Liver (tissue), 9 donors: ENCODE measurements around the gene TAF3. TPM values are rescaled to one million over a fixed set of nuclear protein-coding genes. Genes with fewer than 3 reads are reported as not detected.

ENCODE experiments used
- DNase-seq: peaks from one replicate; pipeline ENCODE4 v3.0.0-alpha.2; 2017; ENCODE audit warnings: low spot score
- H3K27ac ChIP-seq, 2 donors: one replicate each; pipeline ENCODE4 v1.7.0; 2013; ENCODE audit warnings: inconsistent platforms in 2 of 2, low read length in 2 of 2, control low read depth in 1 of 2, low read depth in 1 of 2, mild to moderate bottlenecking in 1 of 2
- H3K27me3 ChIP-seq, 4 donors: one replicate each; pipeline versions ENCODE4 v1.6.1 to v1.7.0; 2013; ENCODE audit warnings: low read length in 3 of 4, inconsistent platforms in 1 of 4, mild to moderate bottlenecking in 1 of 4, moderate library complexity in 1 of 4; ENCODE audit not compliant: control insufficient read depth in 4 of 4, insufficient read depth in 4 of 4
- H3K36me3 ChIP-seq, 4 donors: one replicate each; pipeline versions ENCODE4 v1.6.1 to v1.7.0; 2013; ENCODE audit warnings: low read length in 3 of 4, mild to moderate bottlenecking in 3 of 4, low read depth in 1 of 4, moderate library complexity in 1 of 4; ENCODE audit not compliant: control insufficient read depth in 4 of 4, insufficient read depth in 3 of 4
- H3K4me1 ChIP-seq, 4 donors: one replicate each; pipeline versions ENCODE4 v1.6.1 to v1.7.0; 2013; ENCODE audit warnings: low read length in 3 of 4, mild to moderate bottlenecking in 3 of 4, moderate library complexity in 1 of 4; ENCODE audit not compliant: control insufficient read depth in 4 of 4, insufficient read depth in 4 of 4
- H3K4me3 ChIP-seq, 3 donors: one replicate each; pipeline versions ENCODE4 v1.6.1 to v1.7.0; 2013; ENCODE audit warnings: low read length in 3 of 3, control low read depth in 1 of 3, low read depth in 1 of 3, mild to moderate bottlenecking in 1 of 3
- H3K9ac ChIP-seq, 2 donors: one replicate each; pipeline ENCODE4 v1.7.0; 2013; ENCODE audit warnings: low read length in 2 of 2, mild to moderate bottlenecking in 2 of 2, moderate library complexity in 2 of 2, control low read depth in 1 of 2, low read depth in 1 of 2
- H3K9me3 ChIP-seq, 4 donors: one replicate each; pipeline versions ENCODE4 v1.6.1 to v1.7.0; 2013; ENCODE audit warnings: low read length in 3 of 4; ENCODE audit not compliant: control insufficient read depth in 4 of 4
- EGR1 ChIP-seq, 2 donors: IDR thresholded peaks; 2 replicates each; pipeline ENCODE4 v1.6.1; 2016 to 2018; ENCODE audit warnings: antibody characterized with exemption in 2 of 2, low read depth in 2 of 2
- FOXA1 ChIP-seq: IDR thresholded peaks from 2 replicates; pipeline ENCODE4 v1.6.1; 2016; ENCODE audit warnings: antibody characterized with exemption
- FOXA2 ChIP-seq: IDR thresholded peaks from 2 replicates; pipeline ENCODE4 v1.6.1; 2016; ENCODE audit warnings: antibody characterized with exemption
- HNF4A ChIP-seq, 2 donors: conservative IDR thresholded peaks; 2 replicates each; pipeline ENCODE4 v1.6.1; 2016; ENCODE audit warnings: antibody characterized with exemption in 2 of 2, mild to moderate bottlenecking in 2 of 2
- HNF4G ChIP-seq: IDR thresholded peaks from 2 replicates; pipeline ENCODE4 v1.6.1; 2016; ENCODE audit warnings: antibody characterized with exemption
- JUND ChIP-seq, 2 donors: IDR thresholded peaks; 2 replicates each; pipeline ENCODE4 v1.6.1; 2016; ENCODE audit warnings: antibody characterized with exemption in 2 of 2
- NR2F2 ChIP-seq: IDR thresholded peaks from 2 replicates; pipeline ENCODE4 v1.6.1; 2016; ENCODE audit warnings: antibody characterized with exemption
- RAD21 ChIP-seq, 2 donors: IDR thresholded peaks; 2 replicates each; pipeline ENCODE4 v1.6.1; 2016; ENCODE audit warnings: antibody characterized with exemption in 2 of 2, mild to moderate bottlenecking in 2 of 2
- RXRA ChIP-seq, 2 donors: IDR thresholded peaks; 2 replicates each; pipeline ENCODE4 v1.6.1; 2017 to 2018; ENCODE audit warnings: antibody characterized with exemption in 2 of 2, mild to moderate bottlenecking in 1 of 2
- SP1 ChIP-seq: IDR thresholded peaks from 2 replicates; pipeline ENCODE4 v1.6.1; 2018; ENCODE audit warnings: antibody characterized with exemption, mild to moderate bottlenecking
- TAF1 ChIP-seq: conservative IDR thresholded peaks from 2 replicates; pipeline ENCODE4 v1.6.1; 2016; ENCODE audit warnings: antibody characterized with exemption, mild to moderate bottlenecking
- YY1 ChIP-seq: IDR thresholded peaks from 2 replicates; pipeline ENCODE4 v1.6.1; 2016; ENCODE audit warnings: antibody characterized with exemption, mild to moderate bottlenecking
- WGBS: extraction: QIAGEN DNeasy Blood & Tissue Kit; methylation state at CpG from one replicate; pipeline ENCODE4 v1.1.7; 2013; 5-methylcytosine and 5-hydroxymethylcytosine counted together
- polyA plus RNA-seq, 2 donors: library from polyadenylated mRNA; stranded (reverse) in 1 of 2; unstranded in 1 of 2; fragments of 200-250 nt in 1 of 2; fragments of >200 nt in 1 of 2; fragmentation: Nextera tagmentation in 1 of 2; extraction: Ambion mirVana in 1 of 2; gene quantifications; one replicate each; pipeline versions ENCODE4 v1.2.1 to v1.2.3, GENCODE V29; 2013 to 2015
- total RNA-seq, 2 donors: library from RNA; depleted of rRNA; stranded (reverse); fragments of >200 nt; gene quantifications; one replicate each; pipeline ENCODE4 v1.2.3, GENCODE V29; 2014
- TF ChIP-seq, protein P1 (sequence below): IDR thresholded peaks from 2 replicates; pipeline ENCODE4 v1.6.1; 2016; ENCODE audit warnings: antibody characterized with exemption
- TF ChIP-seq, protein P2 (sequence below): IDR thresholded peaks from 2 replicates; pipeline ENCODE4 v1.6.1; 2016; ENCODE audit warnings: antibody characterized with exemption
- TF ChIP-seq, protein P3 (sequence below): IDR thresholded peaks from 2 replicates; pipeline ENCODE4 v1.6.1; 2016; ENCODE audit warnings: antibody characterized with exemption
- TF ChIP-seq, protein P4 (sequence below): IDR thresholded peaks from 2 replicates; pipeline ENCODE4 v1.6.1; 2016; ENCODE audit warnings: antibody characterized with exemption, mild to moderate bottlenecking
- donor health status: healthy.
- donor health status: healthy.
- donor health status: healthy.
- donor health status: healthy.
- donor health status: healthy.

TAF3 gene
- total and polyA plus RNA-seq, 4 donors, result 1.5 to 3.6 (median 1.9) TPM

DNA sequence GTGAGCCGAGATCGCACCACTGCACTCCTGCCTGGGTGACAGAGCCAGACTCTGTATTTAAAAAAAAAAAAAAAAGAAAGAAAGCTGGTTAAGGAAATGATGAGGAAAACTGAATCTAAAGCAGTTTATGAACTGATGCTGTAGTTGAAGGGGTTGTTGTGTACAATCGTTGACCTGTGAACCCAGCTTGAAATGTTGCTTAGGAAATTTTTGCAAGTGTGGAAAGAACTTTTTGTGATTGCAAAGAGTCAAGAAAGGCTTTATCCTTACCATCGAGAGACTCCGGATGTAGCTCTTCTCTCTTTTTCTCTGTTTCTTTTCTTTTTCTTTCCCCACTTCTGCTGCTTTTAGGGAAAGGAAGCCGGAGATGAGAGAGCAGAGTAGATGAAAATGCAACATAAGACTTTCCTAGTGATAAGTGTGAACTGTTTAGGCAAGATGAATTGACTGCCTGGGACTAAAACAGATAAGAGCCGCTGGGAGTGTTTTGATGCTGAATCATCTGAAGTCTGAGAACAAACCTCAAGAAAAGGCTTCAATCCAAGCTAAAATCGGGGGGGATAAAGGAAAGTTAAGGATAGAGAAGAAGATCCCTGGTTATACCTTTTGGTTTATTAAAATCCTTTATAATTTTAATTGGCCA lies 69.0 kb downstream of the TAF3 start:
- H3K4me1 ChIP-seq, result peaks cover 0 to 2% (median under 1%) of the 10 kb centered on the region in 4 donors
- 75% methylated on average over 8 of the region's 8 CpGs for WGBS
- TF ChIP-seq RAD21 (IDR thresholded peaks at IDR 0.05) (no peak), RXRA (IDR thresholded peaks at IDR 0.05) (no peak), TAF1 (no peak), YY1 (no peak), EGR1 (IDR thresholded peaks at IDR 0.05; ENCODE audit: low read depth in 2 of 2) (no peak), HNF4A (conservative IDR thresholded peaks at IDR 0.05) (no peak), JUND (IDR thresholded peaks at IDR 0.05) (no peak), FOXA1 (no peak)
- TF ChIP-seq, protein P1, sequence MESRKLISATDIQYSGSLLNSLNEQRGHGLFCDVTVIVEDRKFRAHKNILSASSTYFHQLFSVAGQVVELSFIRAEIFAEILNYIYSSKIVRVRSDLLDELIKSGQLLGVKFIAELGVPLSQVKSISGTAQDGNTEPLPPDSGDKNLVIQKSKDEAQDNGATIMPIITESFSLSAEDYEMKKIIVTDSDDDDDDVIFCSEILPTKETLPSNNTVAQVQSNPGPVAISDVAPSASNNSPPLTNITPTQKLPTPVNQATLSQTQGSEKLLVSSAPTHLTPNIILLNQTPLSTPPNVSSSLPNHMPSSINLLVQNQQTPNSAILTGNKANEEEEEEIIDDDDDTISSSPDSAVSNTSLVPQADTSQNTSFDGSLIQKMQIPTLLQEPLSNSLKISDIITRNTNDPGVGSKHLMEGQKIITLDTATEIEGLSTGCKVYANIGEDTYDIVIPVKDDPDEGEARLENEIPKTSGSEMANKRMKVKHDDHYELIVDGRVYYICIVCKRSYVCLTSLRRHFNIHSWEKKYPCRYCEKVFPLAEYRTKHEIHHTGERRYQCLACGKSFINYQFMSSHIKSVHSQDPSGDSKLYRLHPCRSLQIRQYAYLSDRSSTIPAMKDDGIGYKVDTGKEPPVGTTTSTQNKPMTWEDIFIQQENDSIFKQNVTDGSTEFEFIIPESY, result no peak
- TF ChIP-seq, protein P2, sequence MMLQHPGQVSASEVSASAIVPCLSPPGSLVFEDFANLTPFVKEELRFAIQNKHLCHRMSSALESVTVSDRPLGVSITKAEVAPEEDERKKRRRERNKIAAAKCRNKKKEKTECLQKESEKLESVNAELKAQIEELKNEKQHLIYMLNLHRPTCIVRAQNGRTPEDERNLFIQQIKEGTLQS, result no peak
- no peak overlapping the region for H3K27ac ChIP-seq
- H3K27me3 ChIP-seq, result no peaks in the 10 kb centered on the region
- no peak overlapping the region for H3K9ac ChIP-seq
- no peaks in the 10 kb centered on the region for H3K9me3 ChIP-seq
- no peak overlapping the region for H3K4me3 ChIP-seq
- H3K36me3 ChIP-seq, result no peaks in the 10 kb centered on the region
- no peak for DNase-seq

DNA sequence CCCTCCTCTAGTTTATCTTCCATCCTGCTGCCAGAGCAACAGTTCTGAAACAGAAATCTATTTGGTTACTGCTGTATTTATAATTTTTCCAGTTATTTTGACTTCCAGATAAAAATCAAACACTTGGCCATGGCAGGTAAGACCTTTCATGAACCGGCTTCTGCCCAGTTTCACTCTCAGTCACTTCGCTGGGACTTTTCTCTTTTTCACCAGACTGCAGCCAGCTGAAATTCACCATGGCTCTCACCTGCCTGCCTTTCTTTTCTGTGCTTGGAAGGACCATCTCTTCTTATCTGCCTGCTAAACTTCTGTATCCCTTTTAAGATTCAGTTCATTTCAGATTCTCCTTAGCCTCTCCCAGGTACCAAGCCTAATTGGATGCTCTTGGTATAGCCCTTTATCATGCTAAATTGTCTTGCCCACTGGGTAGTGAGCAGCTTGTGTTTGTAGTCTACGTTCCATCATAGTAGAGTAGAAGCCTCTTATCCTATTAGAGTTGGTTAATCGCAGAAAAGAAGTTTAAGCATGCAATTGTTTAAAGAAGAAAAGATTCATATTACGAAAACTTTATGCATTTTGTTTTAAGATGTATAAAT lies 71.7 kb downstream of the TAF3 start:
- WGBS, result 87% methylated on average over 5 of the region's 5 CpGs
- DNase-seq, result no peak
- H3K27ac ChIP-seq, result no peak overlapping the region

More for the DNA sequence above, 71.7 kb downstream of the TAF3 start:
- no peaks in the 10 kb centered on the region for H3K27me3 ChIP-seq
- H3K9ac ChIP-seq, result no peak overlapping the region
- H3K4me3 ChIP-seq, result no peak overlapping the region
- peaks cover 0 to 2% (median under 1%) of the 10 kb centered on the region in 4 donors for H3K4me1 ChIP-seq
- TF ChIP-seq RAD21 (IDR thresholded peaks at IDR 0.05) (no peak), FOXA2 (no peak), HNF4G (no peak), HNF4A (conservative IDR thresholded peaks at IDR 0.05) (no peak), TAF1 (no peak), FOXA1 (no peak), NR2F2 (no peak), YY1 (no peak), JUND (IDR thresholded peaks at IDR 0.05) (no peak), SP1 (no peak)
- TF ChIP-seq, protein P3, sequence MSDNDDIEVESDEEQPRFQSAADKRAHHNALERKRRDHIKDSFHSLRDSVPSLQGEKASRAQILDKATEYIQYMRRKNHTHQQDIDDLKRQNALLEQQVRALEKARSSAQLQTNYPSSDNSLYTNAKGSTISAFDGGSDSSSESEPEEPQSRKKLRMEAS, result no peak
- TF ChIP-seq, protein P4, sequence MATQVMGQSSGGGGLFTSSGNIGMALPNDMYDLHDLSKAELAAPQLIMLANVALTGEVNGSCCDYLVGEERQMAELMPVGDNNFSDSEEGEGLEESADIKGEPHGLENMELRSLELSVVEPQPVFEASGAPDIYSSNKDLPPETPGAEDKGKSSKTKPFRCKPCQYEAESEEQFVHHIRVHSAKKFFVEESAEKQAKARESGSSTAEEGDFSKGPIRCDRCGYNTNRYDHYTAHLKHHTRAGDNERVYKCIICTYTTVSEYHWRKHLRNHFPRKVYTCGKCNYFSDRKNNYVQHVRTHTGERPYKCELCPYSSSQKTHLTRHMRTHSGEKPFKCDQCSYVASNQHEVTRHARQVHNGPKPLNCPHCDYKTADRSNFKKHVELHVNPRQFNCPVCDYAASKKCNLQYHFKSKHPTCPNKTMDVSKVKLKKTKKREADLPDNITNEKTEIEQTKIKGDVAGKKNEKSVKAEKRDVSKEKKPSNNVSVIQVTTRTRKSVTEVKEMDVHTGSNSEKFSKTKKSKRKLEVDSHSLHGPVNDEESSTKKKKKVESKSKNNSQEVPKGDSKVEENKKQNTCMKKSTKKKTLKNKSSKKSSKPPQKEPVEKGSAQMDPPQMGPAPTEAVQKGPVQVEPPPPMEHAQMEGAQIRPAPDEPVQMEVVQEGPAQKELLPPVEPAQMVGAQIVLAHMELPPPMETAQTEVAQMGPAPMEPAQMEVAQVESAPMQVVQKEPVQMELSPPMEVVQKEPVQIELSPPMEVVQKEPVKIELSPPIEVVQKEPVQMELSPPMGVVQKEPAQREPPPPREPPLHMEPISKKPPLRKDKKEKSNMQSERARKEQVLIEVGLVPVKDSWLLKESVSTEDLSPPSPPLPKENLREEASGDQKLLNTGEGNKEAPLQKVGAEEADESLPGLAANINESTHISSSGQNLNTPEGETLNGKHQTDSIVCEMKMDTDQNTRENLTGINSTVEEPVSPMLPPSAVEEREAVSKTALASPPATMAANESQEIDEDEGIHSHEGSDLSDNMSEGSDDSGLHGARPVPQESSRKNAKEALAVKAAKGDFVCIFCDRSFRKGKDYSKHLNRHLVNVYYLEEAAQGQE, result no peak
- no peaks in the 10 kb centered on the region for H3K9me3 ChIP-seq
- H3K36me3 ChIP-seq, result no peaks in the 10 kb centered on the region
